Vagina (tissue), 2 donors: Measurements from ENCODE around the gene CTSA. TPM values are rescaled to one million over a fixed set of nuclear protein-coding genes. Genes with fewer than 3 reads are reported as not detected.
"Not testable (repeated sequence)": the region's sequence is repeated elsewhere in the genome, so short reads cannot be mapped to it uniquely, and the experiment has no call there.

Experiments used
- DNase-seq, 2 donors: peaks; one replicate each; pipeline ENCODE4 v3.0.0-alpha.2; 2017; ENCODE audit errors: extremely low spot score in 2 of 2
- H3K27ac ChIP-seq: fragments of 200-600 bp; sonication (generic); one replicate; pipeline ENCODE4 v1.5.1; 2019
- H3K27me3 ChIP-seq: fragments of 200-600 bp; sonication (generic); one replicate; pipeline ENCODE4 v1.5.1; 2019
- H3K36me3 ChIP-seq, 2 donors: fragments of 200-600 bp; sonication (generic); one replicate each; pipeline ENCODE4 v1.5.1; 2017 to 2019
- H3K4me1 ChIP-seq: fragments of 200-600 bp; sonication (generic); one replicate; pipeline ENCODE4 v1.5.1; 2019
- H3K4me3 ChIP-seq, 2 donors: fragments of 200-600 bp; sonication (generic); 1 replicate in 1 of 2; 2 replicates in 1 of 2; pipeline ENCODE4 v1.5.1; 2016 to 2019
- H3K9me3 ChIP-seq: fragments of 200-600 bp; sonication (generic); one replicate; pipeline ENCODE4 v1.5.1; 2019
- POLR2A ChIP-seq, 2 donors: fragments of 450-650 bp; IDR thresholded peaks; one replicate each; pipeline ENCODE4 v1.6.1; 2017; ENCODE audit warnings: antibody characterized with exemption in 2 of 2, mild to moderate bottlenecking in 2 of 2, moderate library complexity in 2 of 2
- POLR2AphosphoS5 ChIP-seq, 2 donors: sonication (generic); formaldehyde crosslinking; IDR thresholded peaks; one replicate each; pipeline ENCODE4 v1.9.0; 2017; ENCODE audit warnings: antibody characterized with exemption in 2 of 2, mild to moderate bottlenecking in 2 of 2, low read depth in 1 of 2; ENCODE audit not compliant: insufficient read depth in 1 of 2
- intact Hi-C: fragments of 100-400 bp; cut with DNase I; formaldehyde crosslinking; loops from one replicate; pipeline ENCODE4 v1.15.1; 2023
- total RNA-seq: library from RNA; depleted of rRNA; stranded (reverse); fragments of >200 nt; gene quantifications from one replicate; pipeline ENCODE4 v1.2.3, GENCODE V29; 2016
- TF ChIP-seq, protein P1 (sequence below), 3 experiments: fragments of 450-650 bp in 2 of 3; fragments of 200-600 bp in 1 of 3; sonication (generic) in 1 of 3; IDR thresholded peaks; one replicate each; pipeline ENCODE4 v1.5.1; 2017 to 2019; ENCODE audit warnings: antibody characterized with exemption in 3 of 3, mild to moderate bottlenecking in 2 of 3, moderate library complexity in 2 of 3

Gene CTSA
- total RNA-seq, 1 donor from 2014 or later: 114 TPM

DNA sequence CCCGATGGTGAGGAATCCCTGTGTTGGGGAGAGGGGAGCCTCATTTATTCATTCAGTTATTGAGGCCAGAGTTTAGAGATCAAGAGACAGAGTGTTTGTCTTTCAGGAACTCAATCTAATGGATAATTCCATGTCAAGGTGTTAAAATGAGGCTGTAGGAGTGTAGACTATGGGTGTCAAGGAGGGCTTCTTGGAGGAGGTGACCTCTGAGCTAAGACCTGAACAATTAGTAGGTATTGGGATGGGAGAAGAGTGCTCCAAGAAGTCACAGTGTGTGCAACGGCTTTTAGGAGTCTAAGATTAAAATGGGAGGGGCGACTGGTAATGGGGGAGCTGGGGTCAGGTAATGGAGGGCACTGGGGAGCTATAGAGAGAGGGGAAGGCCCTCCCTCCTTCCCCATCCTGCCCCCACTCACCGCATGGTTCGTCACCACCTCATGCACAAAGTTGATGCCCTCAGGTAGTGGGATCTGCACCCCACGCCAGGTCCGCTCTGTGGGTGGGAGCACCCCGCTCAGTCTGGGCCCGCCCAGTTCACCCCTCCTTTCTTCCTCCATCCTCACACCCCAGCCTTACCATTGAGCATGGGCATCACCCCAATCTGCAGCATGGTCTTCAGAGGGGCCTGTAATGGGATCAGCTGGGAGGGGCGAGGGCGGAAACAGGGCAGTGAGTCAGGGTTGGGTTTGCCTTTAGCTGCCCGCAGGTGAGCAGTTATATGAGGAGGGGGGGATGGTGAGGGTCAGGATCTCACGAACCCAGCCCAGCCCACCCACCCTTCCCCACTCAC is 8.1 kb downstream of the CTSA start:
- Histone ChIP-seq H3K36me3 (peaks cover 0 to 43% of the 10 kb centered on the region in 2 donors), H3K27me3 (no peaks in the 10 kb centered on the region), H3K9me3 (no peaks in the 10 kb centered on the region), H3K27ac (no peak overlapping the region), H3K4me1 (no peaks in the 10 kb centered on the region), H3K4me3 (no peak overlapping the region)
- intact Hi-C loops: no loop called here
- TF ChIP-seq POLR2AphosphoS5 (IDR thresholded peaks at IDR 0.05; ENCODE audit: insufficient read depth in 1 of 2, low read depth in 1 of 2): no peak
- no peak for TF ChIP-seq POLR2A (IDR thresholded peaks at IDR 0.05)
- TF ChIP-seq, protein P1, sequence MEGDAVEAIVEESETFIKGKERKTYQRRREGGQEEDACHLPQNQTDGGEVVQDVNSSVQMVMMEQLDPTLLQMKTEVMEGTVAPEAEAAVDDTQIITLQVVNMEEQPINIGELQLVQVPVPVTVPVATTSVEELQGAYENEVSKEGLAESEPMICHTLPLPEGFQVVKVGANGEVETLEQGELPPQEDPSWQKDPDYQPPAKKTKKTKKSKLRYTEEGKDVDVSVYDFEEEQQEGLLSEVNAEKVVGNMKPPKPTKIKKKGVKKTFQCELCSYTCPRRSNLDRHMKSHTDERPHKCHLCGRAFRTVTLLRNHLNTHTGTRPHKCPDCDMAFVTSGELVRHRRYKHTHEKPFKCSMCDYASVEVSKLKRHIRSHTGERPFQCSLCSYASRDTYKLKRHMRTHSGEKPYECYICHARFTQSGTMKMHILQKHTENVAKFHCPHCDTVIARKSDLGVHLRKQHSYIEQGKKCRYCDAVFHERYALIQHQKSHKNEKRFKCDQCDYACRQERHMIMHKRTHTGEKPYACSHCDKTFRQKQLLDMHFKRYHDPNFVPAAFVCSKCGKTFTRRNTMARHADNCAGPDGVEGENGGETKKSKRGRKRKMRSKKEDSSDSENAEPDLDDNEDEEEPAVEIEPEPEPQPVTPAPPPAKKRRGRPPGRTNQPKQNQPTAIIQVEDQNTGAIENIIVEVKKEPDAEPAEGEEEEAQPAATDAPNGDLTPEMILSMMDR (IDR thresholded peaks at IDR 0.05): no peak
- DNase-seq: no peak

GRCh38 chr20:45901332-45901731 is 10.2 kb downstream of the CTSA start:
- DNase-seq, H3K27ac ChIP-seq, H3K4me1 ChIP-seq, H3K4me3 ChIP-seq, H3K27me3 ChIP-seq, intact Hi-C loops, H3K9me3 ChIP-seq: not testable (repeated sequence)
- H3K36me3 ChIP-seq: peaks cover 0 to 28% of the 10 kb centered on the region in 2 donors

GRCh38 chr20:45902199-45902701 is 11.1 kb downstream of the CTSA start:
- Histone ChIP-seq H3K9me3 (no peaks in the 10 kb centered on the region), H3K36me3 (peaks cover 0 to 21% of the 10 kb centered on the region in 2 donors), H3K4me3 (no peak overlapping the region), H3K4me1 (no peaks in the 10 kb centered on the region), H3K27me3 (no peaks in the 10 kb centered on the region), H3K27ac (no peak overlapping the region)
- TF ChIP-seq POLR2AphosphoS5 (IDR thresholded peaks at IDR 0.05; ENCODE audit: insufficient read depth in 1 of 2, low read depth in 1 of 2): no peak
- TF ChIP-seq POLR2A (IDR thresholded peaks at IDR 0.05): no peak
- TF ChIP-seq, protein P1 (IDR thresholded peaks at IDR 0.05): no peak
- no peak for DNase-seq
- intact Hi-C loops: no loop called here

GRCh38 chr20:45904583-45905504 is 13.7 kb downstream of the CTSA start:
- H3K4me1 ChIP-seq: peaks cover 5% of the 10 kb centered on the region
- H3K27me3 ChIP-seq: no peaks in the 10 kb centered on the region
- intact Hi-C loops: no loop called here
- H3K9me3 ChIP-seq: no peaks in the 10 kb centered on the region
- no peak overlapping the region for H3K27ac ChIP-seq
- TF ChIP-seq, protein P1 (IDR thresholded peaks at IDR 0.05): no peak
- TF ChIP-seq POLR2A (IDR thresholded peaks at IDR 0.05): no peak
- TF ChIP-seq POLR2AphosphoS5 (IDR thresholded peaks at IDR 0.05; ENCODE audit: insufficient read depth in 1 of 2, low read depth in 1 of 2): no peak
- no peak overlapping the region for H3K4me3 ChIP-seq
- H3K36me3 ChIP-seq: peaks cover 0 to 12% of the 10 kb centered on the region in 2 donors
- no peak for DNase-seq

DNA sequence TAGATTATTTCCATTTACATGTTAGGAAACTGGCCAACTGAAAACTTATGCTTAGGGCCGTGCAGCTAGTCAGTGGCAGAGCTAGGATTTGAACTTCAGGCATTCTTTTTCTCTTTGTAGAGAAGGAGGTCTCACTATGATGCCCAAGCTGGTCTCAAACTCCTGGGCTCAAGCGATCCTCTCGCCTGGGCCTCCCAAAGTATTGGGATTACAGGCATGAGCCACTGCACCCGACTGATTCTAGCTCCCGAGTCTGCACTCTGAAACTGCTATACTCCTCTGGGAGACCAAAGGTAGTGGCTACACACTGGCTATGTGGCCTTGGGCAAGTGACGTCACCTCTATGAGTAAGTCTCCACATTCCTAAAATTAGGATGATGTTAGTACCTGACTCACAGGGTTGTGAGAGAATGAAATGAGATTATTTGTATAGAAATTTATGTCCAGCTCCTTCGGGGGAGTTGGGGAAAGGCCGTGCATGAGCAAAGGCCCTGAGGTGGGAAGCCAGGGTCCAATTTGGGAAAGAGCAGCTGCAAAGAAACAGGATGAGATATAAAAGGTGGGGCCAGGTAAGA is 14.5 kb downstream of the CTSA start:
- no peak for DNase-seq
- Histone ChIP-seq H3K4me1 (peaks cover 12% of the 10 kb centered on the region), H3K36me3 (peaks cover 0 to 12% of the 10 kb centered on the region in 2 donors), H3K27ac (no peak overlapping the region), H3K4me3 (no peak overlapping the region), H3K27me3 (no peaks in the 10 kb centered on the region), H3K9me3 (no peaks in the 10 kb centered on the region)
- intact Hi-C loops: no loop called here
- TF ChIP-seq POLR2AphosphoS5 (IDR thresholded peaks at IDR 0.05; ENCODE audit: insufficient read depth in 1 of 2, low read depth in 1 of 2): no peak
- TF ChIP-seq, protein P1 (IDR thresholded peaks at IDR 0.05): no peak
- no peak for TF ChIP-seq POLR2A (IDR thresholded peaks at IDR 0.05)
